HL-60/S4 (cell line): Measurements from ENCODE around the gene SLC39A7.

Experiments
- in situ Hi-C: fragments of 300-500 bp; cut with MboI; formaldehyde crosslinking; loops from 2 replicates; pipeline ENCODE4 v1.14.3; 2022; ENCODE audit warnings: low sequenced_read_pairs

SLC39A7 gene

DNA sequence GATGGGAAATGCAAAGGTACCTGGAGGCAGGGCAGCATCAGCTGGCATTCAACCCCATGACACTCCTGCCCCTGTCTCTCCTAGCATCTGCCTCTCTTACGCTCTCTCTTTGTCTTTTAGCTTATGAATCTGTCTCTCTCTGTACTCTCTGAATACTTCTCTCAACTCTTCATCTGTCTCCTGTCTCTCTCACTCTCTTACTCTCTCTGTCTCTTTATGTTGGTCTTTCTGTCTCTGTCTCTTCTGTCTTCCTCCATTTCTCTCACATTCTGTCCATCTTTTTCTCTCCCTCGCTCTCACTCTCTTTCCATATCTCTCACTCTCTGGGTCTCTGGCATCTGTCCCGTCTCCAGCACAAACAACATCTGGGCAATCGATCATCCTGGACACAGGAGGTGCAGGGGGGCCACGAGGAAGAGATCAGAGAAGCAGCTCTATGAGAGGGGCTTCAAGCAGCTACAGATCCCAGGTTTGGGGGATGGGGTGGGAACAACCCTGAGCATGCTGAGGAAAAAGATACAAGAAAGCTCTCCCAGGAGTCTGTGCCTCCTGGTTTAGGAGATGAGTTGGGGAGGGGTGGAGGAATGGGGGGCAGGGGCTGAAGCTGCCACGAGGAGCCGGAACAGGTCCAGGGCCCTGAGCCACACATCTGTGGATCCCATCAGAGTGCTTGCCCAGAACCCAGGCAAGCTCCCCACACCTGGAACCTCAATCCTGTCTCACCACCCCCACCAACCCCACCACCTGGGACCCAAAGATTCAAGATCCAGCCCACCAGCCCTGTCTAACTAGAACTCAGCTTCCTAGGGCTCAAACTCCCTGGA, 10.8 kb upstream of the SLC39A7 start:
- in situ Hi-C loops: no loop called here

DNA sequence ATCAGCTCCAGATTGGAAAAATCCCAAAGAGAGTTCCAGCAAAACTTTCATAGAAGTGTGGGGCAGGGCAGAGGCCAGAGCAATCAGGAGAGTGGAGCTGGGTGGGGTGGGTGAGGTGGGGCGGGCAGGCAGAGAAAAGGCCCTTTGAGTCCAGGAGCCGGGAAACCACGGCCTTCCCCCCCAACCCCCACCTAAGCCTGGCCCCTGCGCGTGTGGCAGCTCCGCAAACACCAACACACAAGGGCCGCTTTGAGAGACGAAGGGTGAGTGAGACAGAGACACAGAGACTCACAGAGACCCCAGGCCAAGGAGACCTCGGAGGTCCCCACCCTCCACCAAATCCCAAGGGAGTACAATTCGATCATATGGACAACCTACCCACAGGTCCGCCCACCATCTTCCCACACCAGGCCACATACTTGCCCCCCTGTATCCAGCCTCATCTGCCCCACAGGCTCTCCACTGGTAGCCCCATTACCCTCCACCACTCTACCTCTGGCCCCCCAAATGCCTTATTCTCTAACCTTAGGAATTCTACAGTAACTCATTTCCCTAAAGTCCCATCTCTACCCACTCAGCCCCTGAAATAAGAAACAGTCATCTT, 10.1 kb upstream of the SLC39A7 start:
- in situ Hi-C loops: no loop called here

DNA sequence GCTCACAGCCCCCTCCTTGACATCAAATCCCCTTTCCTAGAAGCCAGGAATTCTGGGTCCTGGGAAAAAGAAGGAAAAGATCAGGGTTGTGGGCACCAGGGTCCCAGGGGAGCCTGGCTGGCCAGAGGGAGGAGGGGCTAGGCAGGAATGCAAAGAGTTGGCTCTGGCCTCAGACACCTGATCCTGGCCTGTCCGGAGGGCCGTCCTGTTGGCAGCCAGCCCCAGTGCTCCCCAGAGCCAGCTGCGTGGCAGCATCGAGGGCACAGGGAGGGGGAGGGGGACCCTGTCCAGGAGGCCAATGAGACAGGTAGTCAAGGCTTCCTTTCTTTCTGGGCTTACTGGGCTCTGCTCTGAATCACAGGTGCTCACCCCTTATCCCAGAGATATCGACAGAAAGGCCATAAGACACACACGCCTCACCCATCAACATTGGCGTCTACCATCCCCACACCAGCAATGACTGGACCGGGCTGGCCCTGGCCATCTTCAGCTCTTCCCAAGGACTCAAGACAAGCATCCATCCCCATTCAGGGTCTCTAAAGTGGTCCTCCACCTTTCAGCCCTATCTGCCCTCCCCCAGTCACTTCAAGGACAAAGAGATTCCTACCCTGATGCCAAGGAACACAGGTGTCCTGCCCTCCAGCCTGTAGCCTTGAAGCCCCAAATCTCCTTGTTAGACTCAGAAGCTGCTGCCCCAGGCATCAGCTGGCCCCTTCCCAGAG, 9.1 kb upstream of the SLC39A7 start:
- in situ Hi-C loops: no loop called here

DNA sequence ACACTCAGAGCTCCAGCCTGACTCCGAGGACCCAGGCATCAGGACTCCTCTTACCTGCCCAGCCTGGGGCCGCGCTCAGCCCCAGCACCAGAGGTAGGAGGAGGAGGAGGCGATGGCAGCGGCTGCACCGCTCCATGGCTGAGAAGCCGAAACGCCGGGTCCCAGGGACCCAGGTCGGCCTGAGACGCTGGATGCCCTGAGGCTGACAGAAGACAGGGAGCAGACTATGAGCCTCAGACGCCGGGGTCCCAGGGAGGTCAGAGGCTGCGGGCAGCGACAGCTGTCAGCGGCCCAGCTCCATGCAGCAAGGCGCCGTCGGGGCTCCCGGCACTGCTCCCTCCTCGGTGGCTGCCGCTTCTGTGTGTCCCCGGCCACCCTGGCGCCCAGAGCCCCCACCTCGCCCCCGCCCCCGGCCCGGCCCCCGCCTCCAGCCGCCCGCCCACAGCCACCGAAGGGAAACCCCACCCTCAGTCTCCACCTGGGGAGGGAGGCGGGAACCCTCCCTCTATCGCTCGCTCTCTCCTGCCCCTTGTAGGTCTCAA, 8.5 kb upstream of the SLC39A7 start, which contains the start of gene COL11A2:
Gene COL11A2, minus strand, starts transcription at position 363 of the 542 bp plus-strand sequence. Its CDS starts 227 bp downstream, at position 136.
- in situ Hi-C loops: no loop called here

DNA sequence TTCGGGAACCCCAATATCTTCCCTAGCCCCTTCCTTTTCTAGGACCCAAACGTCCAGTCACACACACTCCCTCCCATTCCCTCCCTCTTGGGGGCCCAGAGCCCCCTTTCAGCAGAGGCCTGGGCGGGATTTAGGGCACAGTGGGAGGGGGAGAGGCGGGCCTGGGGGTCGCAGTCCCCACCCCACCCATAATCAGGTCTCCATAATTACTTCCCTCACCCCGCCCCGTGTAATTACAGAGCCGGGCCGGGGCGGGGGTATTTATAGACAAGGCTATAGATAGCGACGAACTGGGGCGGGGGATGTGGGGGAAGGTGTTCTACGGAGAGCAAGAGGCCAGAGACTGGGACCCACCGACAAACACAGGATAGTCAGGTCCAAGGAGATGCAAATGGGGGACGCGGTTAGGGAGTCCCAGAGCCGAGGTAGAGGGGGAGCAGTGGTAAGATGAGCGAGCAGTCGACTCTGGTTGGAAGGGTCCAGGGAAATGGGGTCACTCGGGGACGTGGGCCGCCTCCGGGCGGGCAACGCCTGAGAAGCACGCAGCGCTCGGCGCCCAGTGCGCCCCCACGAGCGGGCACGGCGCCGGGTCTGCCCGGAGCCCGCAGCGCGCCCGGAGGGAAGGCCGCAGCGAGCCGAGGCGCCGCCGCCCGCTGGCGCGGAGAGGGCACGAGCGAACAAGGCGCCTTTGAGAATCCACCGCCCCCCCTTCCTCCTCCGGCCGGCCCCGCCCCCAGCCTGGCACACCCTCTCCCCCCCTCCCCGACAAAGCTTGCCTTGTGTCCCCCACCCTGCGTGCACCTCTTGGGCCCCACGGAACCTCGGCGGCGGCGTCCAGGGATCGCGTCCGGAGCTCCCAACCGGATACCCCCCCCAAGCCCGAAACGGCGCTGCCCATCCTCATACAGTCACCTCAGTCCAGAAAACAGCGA, 7.7 kb upstream of the SLC39A7 start:
- in situ Hi-C loops: no loop called here

DNA sequence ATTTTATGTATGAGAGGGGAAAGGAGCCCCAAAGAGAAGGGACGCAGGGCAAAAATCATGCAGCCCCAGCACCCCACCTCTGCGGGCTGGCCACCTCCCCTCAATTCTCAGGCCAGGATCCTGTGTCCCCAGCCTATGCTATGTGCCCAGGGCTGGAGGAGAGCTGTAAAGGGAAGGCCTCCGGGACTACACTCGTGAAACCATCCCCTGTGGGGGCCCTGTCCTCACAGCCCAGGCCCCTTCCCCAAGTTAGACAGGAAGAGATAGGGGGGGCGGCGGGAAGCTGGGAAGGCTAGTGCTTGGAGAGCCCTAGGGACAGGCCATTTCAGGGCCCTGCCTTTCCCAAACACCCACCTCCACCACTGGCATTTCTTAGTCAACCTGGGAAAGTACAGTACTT, 7.0 kb upstream of the SLC39A7 start:
- in situ Hi-C loops: no loop called here

DNA sequence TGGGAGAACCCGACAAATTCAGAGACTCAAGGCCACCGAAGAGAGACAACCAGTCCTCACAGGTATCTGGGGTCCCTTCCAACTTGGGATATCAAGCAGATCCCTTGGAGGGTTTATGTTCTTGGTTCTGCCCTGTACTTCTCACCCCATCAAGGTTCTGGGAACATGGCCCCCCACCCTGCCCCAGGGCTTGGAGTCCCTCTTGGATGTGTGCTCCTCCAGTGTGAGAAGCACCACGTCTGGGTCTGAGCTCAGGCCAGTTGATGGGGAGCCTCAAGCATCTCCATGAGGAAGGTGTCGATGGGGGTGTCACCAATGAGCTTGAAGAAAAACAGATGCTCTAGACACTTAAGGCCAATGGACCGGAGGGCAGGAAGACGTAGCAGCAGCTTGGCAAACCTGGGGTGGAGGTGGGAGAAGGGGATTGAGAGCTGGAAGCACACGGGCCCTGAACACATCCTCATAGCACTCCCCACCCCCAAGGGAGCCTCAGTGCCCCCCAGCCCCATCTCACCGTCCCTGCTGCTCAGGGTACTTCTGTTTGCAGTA, 6.2 kb upstream of the SLC39A7 start:
- in situ Hi-C loops: no loop called here

DNA sequence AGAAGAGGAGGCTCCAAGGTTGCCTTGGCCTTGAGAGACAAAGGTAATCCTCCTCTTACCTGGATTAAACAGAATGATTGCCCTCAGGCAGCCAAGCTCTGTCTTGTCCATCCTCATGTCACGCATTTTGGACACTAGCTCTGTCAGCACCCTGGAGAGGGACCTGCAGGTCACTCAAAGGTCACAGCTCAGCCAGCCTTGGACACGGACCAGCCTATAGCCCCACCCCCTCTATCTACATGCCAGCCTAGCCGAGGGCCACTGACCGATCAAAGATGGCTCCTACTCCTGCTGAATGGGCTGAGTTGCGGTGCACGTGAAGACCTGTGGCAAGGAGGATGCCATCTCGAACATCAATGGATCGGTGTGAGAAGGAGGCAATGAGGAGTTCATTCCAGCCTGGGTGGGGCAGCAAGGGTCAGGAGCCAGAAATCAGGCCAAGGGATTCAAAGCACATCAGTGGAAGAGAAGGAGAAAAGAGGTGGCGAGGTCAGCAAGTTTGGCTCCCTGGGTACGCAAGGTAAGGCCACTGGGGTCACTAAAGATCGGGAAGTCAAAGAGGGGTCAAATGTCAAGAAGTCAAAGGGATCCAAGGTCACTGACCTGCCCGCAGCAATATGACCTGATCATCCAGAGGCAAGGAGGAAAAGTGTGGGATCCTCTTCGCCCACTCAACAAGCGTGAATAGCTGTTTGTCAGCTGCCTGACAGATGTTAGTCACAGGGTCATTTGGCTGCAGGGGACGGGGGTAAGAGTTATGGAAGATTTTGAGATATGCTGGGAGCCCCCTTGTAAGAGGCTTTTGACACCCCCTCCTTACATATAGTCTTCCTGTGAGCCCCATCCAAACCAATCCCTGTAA, 5.1 kb upstream of the SLC39A7 start:
- in situ Hi-C loops: no loop called here

DNA sequence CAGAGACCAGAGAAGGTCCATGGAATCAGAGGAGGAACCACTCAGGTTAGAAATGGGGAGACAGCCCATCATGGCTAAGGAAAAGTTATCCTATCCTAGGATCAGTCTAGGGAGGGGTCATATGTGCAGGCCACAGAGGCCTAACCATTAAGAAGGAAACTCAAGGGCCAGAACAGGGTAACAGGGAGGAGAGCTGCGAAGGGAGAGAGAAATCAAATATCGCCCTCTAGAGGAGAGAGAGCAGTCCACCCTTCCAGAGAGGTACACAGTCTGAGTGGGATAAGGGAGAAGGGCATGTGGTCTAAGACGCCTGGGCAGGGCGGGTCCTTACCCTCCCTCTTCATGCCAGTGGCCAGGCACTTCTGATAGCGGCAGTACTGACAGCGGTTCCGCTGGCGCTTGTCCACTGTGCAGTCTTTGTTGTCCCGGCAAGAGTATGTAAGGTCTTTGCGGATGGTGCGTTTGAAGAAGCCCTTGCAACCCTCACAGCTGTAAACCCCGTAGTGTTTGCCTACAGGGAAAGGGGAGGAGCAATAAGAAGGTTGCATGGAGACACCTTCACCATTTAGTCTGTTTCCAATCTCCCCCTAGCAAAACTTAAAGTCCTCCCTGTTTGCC, 3.1 kb upstream of the SLC39A7 start:
- in situ Hi-C loops: no loop called here

DNA sequence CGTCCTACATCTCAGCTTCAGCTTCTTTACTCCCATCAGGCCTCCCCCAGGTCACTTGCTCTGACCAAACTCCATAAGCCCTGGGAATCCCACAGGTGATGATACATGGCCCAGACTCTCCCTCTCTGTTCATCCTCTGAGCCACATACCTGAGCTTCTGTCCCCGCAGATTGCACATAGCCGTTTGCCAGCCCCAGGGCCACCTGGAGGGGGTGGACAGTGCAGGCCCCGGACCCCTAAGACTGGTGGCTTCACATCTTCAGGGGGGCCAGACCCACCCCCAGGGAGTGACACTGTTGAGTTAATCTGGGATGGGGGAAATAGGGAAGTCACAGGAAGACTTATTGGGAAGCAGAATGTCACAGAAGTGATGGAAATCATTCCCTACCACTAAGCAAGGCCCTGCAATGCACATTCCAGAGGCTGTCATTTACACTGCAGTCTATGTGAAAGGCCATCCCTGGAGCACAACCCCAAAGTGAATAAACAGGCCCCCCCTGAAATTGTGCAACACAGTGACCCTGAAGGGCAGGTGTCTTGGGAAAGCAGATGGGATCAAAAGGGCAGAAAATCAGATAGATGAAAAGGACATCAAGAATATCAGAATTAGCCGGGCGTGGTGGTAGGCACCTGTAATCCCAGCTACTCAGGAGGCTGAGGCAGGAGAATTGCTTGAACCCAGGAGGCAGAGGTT, 2.4 kb upstream of the SLC39A7 start:
- in situ Hi-C loops: no loop called here

DNA sequence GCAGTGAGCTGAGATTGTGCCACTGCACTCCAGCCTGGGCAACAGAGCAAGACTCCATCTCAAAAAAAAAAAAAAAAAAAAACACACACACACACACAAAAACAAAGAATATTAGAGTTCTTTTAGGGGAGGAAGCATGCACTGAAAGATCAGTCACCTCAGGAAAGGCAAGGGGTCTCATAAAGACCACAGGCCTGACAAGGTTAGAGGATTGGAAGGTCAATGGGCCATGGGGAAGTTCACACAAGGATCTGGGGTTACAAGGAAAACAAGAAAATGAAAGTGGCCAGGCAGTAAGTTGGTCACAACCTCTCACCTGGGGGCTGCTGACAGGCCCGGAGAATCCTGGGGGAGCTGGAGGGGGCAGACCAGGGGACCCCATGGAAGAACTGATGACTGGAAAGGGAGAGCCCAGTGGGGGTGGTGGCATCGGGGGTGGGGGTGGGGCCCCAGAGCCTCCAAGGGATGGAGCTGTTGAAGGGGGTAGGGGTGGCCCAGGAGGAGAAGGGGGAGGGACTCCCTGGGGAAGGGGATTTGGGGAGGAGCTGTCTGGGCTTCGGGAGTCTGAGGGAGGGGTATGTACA, 1.7 kb upstream of the SLC39A7 start:
- in situ Hi-C loops: no loop called here

DNA sequence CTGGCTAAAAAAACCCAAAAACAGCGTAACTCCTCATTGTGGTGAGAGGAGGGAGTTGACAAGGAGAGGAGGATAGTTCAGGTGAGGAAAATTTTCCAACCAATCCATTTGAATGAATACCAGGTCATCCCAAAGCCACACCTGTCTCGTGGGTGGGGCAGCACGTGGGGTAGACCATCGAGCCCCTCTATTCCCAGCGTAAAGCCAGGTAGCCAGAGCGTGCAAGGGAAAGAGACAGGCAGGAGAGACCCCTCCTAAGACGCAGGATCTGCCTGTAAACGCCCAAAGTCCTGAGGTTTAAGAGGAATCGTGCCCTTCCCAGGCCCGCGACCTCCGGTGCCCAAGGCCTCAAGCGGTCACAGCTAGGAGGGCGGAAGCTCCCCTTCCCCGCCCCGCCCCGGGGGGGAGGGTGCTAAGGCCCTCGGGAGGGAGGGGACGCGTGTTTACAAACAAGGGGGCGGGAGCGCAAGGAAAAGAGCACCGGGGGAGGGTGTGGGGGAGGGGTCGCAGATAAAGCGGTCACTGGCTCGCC, 914 bp upstream of the SLC39A7 start:
- in situ Hi-C loops: no loop called here

DNA sequence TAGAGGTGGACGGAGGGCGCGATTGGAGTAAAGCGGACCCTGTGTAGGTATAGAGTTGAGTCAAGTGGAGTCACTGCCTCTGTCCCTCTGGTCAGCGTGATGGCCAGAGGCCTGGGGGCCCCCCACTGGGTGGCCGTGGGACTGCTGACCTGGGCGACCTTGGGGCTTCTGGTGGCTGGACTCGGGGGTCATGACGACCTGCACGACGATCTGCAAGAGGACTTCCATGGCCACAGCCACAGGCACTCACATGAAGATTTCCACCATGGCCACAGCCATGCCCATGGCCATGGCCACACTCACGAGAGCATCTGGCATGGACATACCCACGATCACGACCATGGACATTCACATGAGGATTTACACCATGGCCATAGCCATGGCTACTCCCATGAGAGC, 479 bp downstream of the SLC39A7 start:
- in situ Hi-C loops: no loop called here

DNA sequence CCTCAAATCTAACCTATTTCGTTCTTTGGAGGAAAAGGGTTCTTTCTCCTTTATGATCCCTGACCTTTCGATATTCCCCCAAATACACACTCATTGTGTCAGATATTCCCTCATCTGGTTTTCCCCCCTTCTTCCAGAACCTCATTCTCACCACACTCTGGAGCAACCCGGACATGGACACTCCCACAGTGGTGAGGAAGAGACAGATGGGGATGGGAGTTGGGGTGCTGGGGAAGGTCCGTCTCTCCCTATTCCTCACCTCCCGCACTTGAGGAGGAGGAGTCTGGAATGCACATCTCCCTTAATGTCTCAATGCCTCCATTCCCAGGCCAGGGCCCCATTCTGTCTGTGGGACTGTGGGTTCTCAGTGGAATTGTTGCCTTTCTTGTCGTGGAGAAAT, 1.3 kb downstream of the SLC39A7 start:
- in situ Hi-C loops: no loop called here

DNA sequence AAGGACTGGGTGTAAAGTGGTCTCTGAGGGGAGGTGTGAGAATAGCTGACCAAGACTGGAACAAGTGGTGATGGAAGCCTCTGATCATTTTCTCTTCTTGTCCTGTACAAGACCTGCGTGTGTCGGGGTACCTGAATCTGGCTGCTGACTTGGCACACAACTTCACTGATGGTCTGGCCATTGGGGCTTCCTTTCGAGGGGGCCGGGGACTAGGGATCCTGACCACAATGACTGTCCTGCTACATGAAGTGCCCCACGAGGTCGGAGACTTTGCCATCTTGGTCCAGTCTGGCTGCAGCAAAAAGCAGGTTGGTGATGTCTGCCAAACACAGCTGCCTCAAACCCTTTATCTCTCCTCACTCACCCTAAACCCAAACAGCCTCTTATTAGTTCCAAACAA, 2.1 kb downstream of the SLC39A7 start:
- in situ Hi-C loops: no loop called here

DNA sequence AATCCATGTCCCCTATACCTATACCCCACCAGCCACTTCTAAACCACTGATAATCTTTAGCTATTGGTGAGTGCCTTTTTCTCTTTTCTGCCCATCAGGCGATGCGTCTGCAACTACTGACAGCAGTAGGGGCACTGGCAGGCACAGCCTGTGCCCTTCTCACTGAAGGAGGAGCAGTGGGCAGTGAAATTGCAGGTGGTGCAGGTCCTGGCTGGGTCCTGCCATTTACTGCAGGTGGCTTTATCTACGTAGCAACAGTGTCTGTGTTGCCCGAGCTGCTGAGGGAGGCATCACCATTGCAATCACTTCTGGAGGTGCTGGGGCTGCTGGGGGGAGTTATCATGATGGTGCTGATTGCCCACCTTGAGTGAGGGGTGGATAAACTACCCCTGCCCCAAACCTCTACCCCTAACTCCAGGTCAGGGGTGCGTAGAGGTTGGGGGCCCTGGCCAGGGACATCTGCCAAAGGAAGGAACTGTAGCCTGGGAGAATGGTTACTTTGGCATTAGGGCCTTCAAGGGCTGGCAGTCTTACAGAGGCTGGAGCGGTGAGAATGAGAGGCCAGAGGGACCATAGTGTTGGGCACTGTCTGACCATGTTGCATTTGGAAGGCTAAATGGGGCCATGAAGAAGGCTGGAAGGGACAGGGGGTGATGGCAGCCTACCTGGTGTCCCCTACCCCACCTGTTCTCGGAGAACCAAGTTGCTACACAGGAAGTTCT, 2.9 kb downstream of the SLC39A7 start:
- in situ Hi-C loops: no loop called here

DNA sequence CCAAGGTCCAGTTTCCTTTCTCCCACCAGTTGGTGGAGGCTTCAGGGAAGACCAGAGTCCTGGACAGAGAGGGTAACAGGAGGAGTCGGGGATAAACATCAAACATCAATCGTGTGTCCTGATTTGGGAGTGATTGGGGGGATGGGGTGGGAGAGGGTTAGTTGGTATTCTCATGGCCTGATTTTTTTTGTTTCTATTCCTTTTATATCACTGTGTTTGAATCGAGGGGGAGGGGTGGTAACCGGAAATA, 3.4 kb downstream of the SLC39A7 start:
- in situ Hi-C loops: no loop called here
